ENCODE results near the gene PIK3C3. TPM values are rescaled to one million over a fixed set of nuclear protein-coding genes. Genes with fewer than 3 reads are reported as not detected.

Gene PIK3C3
- total RNA-seq, 1 donor from 2014 or later: 41.5 TPM

- H3K4me3 Mint-ChIP-seq: peak overlapping the region; percentile 18
- no peak for DNase-seq (ENCODE audit: low read depth, low spot score)
- peaks cover 7% of the 10 kb centered on the region for H3K4me1 Mint-ChIP-seq
- TF ChIP-seq, protein P1, sequence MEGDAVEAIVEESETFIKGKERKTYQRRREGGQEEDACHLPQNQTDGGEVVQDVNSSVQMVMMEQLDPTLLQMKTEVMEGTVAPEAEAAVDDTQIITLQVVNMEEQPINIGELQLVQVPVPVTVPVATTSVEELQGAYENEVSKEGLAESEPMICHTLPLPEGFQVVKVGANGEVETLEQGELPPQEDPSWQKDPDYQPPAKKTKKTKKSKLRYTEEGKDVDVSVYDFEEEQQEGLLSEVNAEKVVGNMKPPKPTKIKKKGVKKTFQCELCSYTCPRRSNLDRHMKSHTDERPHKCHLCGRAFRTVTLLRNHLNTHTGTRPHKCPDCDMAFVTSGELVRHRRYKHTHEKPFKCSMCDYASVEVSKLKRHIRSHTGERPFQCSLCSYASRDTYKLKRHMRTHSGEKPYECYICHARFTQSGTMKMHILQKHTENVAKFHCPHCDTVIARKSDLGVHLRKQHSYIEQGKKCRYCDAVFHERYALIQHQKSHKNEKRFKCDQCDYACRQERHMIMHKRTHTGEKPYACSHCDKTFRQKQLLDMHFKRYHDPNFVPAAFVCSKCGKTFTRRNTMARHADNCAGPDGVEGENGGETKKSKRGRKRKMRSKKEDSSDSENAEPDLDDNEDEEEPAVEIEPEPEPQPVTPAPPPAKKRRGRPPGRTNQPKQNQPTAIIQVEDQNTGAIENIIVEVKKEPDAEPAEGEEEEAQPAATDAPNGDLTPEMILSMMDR (conservative IDR thresholded peaks at IDR 0.05): no peak
- peaks cover 43% of the 10 kb centered on the region for H3K27me3 Mint-ChIP-seq (ENCODE audit: low read depth)
- H3K36me3 Mint-ChIP-seq (ENCODE audit: low read depth): no peaks in the 10 kb centered on the region
- peaks cover 3% of the 10 kb centered on the region for H3K9me3 Mint-ChIP-seq
- peak overlapping the region; percentile 79 for H3K27ac Mint-ChIP-seq (ENCODE audit: unreplicated experiment)
Observed at GRCh38 chr18:41948544-41949110, 6.4 kb upstream of the PIK3C3 start.

DNA sequence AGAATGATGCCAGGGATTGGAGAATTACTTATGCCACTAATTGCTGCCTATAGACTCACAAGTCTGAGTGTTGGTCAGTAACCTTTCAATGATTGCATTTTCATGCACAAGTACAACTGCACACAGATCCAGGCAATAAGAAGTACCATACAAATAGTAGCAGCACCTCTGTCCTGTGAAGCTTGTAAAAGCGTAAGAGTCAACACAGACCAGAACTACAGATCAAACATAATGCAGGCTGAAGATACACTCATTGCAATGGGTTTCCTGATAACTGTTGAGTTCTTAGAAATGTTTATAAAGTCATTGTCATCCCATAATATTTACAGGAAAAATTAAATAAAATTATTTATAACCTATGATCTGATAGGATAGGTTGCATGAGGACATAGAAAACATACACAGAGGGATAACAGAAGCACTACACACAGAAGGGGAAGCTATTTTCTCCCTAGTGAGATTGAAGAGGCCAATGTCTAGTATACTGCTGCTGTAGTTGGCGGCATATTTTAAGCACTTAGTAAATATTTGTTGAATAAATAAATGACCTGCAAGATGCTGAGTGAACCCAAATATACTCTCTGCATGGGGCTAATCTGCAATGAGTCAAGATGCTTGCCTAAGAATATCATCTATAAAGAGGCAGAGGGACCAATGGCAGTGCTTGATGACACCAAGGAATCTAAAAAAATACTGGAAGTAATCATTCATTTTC lies 5.7 kb upstream of the PIK3C3 start:
- TF ChIP-seq, protein P1 (conservative IDR thresholded peaks at IDR 0.05): no peak
- Mint-ChIP-seq H3K4me3 (no peak overlapping the region), H3K4me1 (peaks cover 7% of the 10 kb centered on the region), H3K27me3 (ENCODE audit: low read depth) (peaks cover 40% of the 10 kb centered on the region), H3K27ac (ENCODE audit: unreplicated experiment) (no peak overlapping the region), H3K9me3 (peaks cover 3% of the 10 kb centered on the region), H3K36me3 (ENCODE audit: low read depth) (no peaks in the 10 kb centered on the region)
- no peak for DNase-seq (ENCODE audit: low read depth, low spot score)

DNA sequence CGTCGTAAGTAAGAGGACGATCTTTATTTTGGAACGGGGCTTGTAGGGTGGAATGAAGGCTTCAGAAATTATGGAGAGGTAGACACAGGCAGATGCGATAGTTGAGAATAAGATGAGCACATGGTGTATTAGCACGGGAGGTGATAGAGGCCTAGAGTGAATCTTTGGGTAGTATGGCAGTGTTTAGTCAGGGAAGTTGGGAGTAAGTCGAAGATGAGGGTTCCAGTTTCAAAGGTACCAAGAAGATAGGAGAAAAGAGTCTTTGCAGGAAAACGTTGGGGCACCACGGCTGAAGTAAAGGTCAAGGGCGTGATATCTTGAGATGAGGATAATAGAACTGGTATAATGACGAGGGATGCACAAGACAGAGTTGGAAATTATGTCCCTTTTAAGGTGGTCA lies 654 bp downstream of the PIK3C3 start:
- Mint-ChIP-seq H3K27me3 (ENCODE audit: low read depth) (peaks cover 27% of the 10 kb centered on the region), H3K36me3 (ENCODE audit: low read depth) (peaks cover 4% of the 10 kb centered on the region), H3K4me1 (peaks cover 23% of the 10 kb centered on the region), H3K27ac (ENCODE audit: unreplicated experiment) (peak overlapping the region; percentile 99), H3K9me3 (no peaks in the 10 kb centered on the region), H3K4me3 (peak overlapping the region; percentile 100)
- DNase-seq (ENCODE audit: low read depth, low spot score): no peak
- TF ChIP-seq, protein P1 (conservative IDR thresholded peaks at IDR 0.05): no peak

DNA sequence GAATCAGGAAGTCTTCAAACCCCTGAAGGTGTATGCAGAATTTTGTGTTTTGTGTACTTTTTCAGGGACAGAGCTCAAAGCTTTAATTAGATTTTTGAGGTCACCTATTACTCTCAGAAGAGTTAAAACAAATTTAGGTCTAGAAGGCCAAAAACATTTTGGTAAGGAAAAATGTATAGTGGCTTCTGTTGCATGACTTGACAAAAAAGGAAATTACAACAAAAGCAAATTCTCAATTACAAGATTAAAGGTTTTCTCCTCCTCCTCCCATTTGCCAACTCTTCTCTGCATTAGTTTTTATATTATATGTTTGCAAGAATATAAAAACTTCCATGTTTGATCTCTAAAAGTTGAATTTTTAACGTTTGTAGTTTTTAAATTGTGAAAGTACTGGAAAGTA lies 4.0 kb downstream of the PIK3C3 start:
- TF ChIP-seq, protein P1 (conservative IDR thresholded peaks at IDR 0.05): no peak
- no peak overlapping the region for H3K27ac Mint-ChIP-seq (ENCODE audit: unreplicated experiment)
- peaks cover 4% of the 10 kb centered on the region for H3K36me3 Mint-ChIP-seq (ENCODE audit: low read depth)
- H3K27me3 Mint-ChIP-seq (ENCODE audit: low read depth): no peaks in the 10 kb centered on the region
- no peak overlapping the region for H3K4me3 Mint-ChIP-seq
- DNase-seq (ENCODE audit: low read depth, low spot score): no peak
- no peaks in the 10 kb centered on the region for H3K9me3 Mint-ChIP-seq
- peaks cover 23% of the 10 kb centered on the region for H3K4me1 Mint-ChIP-seq

GRCh38 chr18:41965634-41966255 lies 10.7 kb downstream of the PIK3C3 start:
- DNase-seq (ENCODE audit: low read depth, low spot score): no peak
- Mint-ChIP-seq H3K36me3 (ENCODE audit: low read depth) (no peaks in the 10 kb centered on the region), H3K4me1 (no peaks in the 10 kb centered on the region), H3K27ac (ENCODE audit: unreplicated experiment) (no peak overlapping the region), H3K4me3 (no peak overlapping the region), H3K9me3 (no peaks in the 10 kb centered on the region), H3K27me3 (ENCODE audit: low read depth) (no peaks in the 10 kb centered on the region)
- TF ChIP-seq, protein P1 (conservative IDR thresholded peaks at IDR 0.05): no peak
